Testis (tissue), 3 donors: ENCODE results near the gene EEIG1. TPM values are rescaled to one million over a fixed set of nuclear protein-coding genes. Genes with fewer than 3 reads are reported as not detected.

ENCODE experiments used
- DNase-seq: peaks from one replicate; pipeline ENCODE4 v3.0.0-alpha.2; 2019
- H3K27ac ChIP-seq, 2 donors: fragments of 200-600 bp; sonication (generic); one replicate each; pipeline ENCODE4 v1.5.1; 2019
- H3K27me3 ChIP-seq: fragments of 200-600 bp; sonication (generic); one replicate; pipeline ENCODE4 v1.5.1; 2019
- H3K36me3 ChIP-seq: fragments of 200-600 bp; sonication (generic); one replicate; pipeline ENCODE4 v1.5.1; 2017; ENCODE audit warnings: low read depth; ENCODE audit errors: missing control alignments
- H3K4me1 ChIP-seq: fragments of 200-600 bp; sonication (generic); one replicate; pipeline ENCODE4 v1.5.1; 2019
- H3K4me3 ChIP-seq, 2 donors: fragments of 200-600 bp; sonication (generic); one replicate each; pipeline ENCODE4 v1.5.1; 2017 to 2019
- H3K9me3 ChIP-seq: fragments of 200-600 bp; sonication (generic); one replicate; pipeline ENCODE4 v1.5.1; 2017
- POLR2A ChIP-seq: fragments of 450-650 bp; IDR thresholded peaks from one replicate; pipeline ENCODE4 v1.6.1; 2017; ENCODE audit warnings: antibody characterized with exemption, mild to moderate bottlenecking, moderate library complexity
- WGBS, 2 donors: methylation state at CpG; one replicate each; pipeline ENCODE4 v1.1.5; 2018; 5-methylcytosine and 5-hydroxymethylcytosine counted together
- intact Hi-C: fragments of 100-400 bp; cut with DNase I; formaldehyde crosslinking; loops from one replicate; pipeline ENCODE4 v1.15.1; 2023; ENCODE audit warnings: low total_unique reads
- polyA plus RNA-seq: library from polyadenylated mRNA; stranded (reverse); fragments of 350-450 nt; fragmentation: Illumina TruSeq; extraction: RNeasy Lipid Tissue Mini Kit (QIAGEN cat#74804); gene quantifications from one replicate; pipeline ENCODE4 v1.2.3, GENCODE V29; 2014; ENCODE audit warnings: low read depth, low replicate concordance; ENCODE audit not compliant: insufficient read depth
- total RNA-seq, 2 donors: library from RNA; depleted of rRNA; stranded (reverse); fragments of >200 nt; gene quantifications; one replicate each; pipeline ENCODE4 v1.2.3, GENCODE V29; 2016
- TF ChIP-seq, protein P1 (sequence below), 3 experiments: fragments of 450-650 bp in 2 of 3; fragments of 200-600 bp in 1 of 3; sonication (generic) in 1 of 3; IDR thresholded peaks; one replicate each; pipeline ENCODE4 v1.5.1; 2016 to 2019; ENCODE audit warnings: antibody characterized with exemption in 3 of 3, mild to moderate bottlenecking in 2 of 3, moderate library complexity in 1 of 3

Gene EEIG1
- total and polyA plus RNA-seq, 3 donors from 2014 or later: 75.7 to 129 (median 119) TPM

DNA sequence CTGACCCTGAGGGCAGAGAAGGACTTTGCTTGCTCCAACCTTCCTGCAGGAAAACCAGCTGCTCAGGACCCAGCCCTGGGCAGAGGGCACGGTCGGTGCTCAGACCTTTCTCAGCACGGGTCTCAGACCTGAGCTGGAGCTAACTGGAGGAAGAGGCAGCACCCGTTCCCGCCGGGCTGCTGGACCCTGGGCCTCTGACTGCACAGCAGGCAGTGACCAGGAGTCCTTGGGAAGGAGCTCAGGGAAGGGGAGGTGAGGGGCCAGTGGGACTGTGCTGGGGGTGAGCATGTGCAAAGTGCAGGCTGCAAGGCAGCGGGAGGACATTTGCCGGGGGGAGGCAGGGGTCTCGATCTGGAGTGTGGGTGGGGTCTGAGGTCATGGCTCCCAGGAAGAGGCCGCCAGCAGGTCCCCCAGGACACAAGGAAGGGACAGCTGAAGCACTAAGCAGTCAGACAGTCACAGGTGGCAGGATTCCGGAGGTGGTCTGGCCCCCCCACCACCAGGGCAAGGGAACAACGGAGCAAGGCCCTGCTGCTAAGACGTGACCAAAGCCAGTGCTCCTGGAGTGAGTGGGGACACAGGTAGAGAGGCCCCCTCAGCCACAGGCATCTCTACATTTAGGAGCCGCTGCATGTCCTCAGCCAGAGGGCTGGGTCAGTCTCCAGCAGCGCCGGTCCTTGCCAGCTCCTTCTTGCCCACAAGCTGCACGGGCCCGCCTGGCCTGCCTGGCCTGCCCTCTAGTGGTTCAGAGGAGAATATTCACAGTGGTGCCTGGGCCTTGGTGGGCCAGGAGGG, 38.4 kb downstream of the EEIG1 start:
- peaks cover 5% of the 10 kb centered on the region for H3K36me3 ChIP-seq
- no peak for TF ChIP-seq POLR2A
- TF ChIP-seq, protein P1, sequence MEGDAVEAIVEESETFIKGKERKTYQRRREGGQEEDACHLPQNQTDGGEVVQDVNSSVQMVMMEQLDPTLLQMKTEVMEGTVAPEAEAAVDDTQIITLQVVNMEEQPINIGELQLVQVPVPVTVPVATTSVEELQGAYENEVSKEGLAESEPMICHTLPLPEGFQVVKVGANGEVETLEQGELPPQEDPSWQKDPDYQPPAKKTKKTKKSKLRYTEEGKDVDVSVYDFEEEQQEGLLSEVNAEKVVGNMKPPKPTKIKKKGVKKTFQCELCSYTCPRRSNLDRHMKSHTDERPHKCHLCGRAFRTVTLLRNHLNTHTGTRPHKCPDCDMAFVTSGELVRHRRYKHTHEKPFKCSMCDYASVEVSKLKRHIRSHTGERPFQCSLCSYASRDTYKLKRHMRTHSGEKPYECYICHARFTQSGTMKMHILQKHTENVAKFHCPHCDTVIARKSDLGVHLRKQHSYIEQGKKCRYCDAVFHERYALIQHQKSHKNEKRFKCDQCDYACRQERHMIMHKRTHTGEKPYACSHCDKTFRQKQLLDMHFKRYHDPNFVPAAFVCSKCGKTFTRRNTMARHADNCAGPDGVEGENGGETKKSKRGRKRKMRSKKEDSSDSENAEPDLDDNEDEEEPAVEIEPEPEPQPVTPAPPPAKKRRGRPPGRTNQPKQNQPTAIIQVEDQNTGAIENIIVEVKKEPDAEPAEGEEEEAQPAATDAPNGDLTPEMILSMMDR (IDR thresholded peaks at IDR 0.05): peak; percentile 84 to 94 (median 90)
- H3K27ac ChIP-seq: peak overlapping the region; percentile 56 to 79
- WGBS, 2 donors: 42 to 56% methylated on average over 14 to 18 of the region's 18 CpGs
- H3K4me3 ChIP-seq: no peak overlapping the region
- H3K27me3 ChIP-seq: no peaks in the 10 kb centered on the region
- peak; percentile 86 for DNase-seq
- H3K9me3 ChIP-seq: no peaks in the 10 kb centered on the region
- intact Hi-C loops: loop anchor here (5.0 kb wide), 1 partner anchor 175 kb away; no protein-coding TSS in a partner anchor
- H3K4me1 ChIP-seq: peaks cover 48% of the 10 kb centered on the region

DNA sequence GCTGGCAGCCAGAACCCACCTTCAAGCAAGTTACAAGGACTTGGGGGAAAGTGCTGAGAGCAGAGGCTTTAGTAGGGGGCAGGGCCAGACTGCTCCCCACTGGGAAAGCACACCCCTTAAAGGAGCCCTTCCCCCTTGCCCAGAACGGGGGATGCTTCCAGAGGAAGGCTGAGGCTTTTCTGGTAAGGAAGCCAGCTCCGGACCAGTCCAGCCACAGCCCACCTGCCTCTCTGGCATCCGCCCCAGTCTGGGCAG, 38.9 kb downstream of the EEIG1 start:
- peaks cover 5% of the 10 kb centered on the region for H3K36me3 ChIP-seq
- H3K27ac ChIP-seq: peak overlapping the region; percentile 56 to 79
- H3K9me3 ChIP-seq: no peaks in the 10 kb centered on the region
- H3K4me1 ChIP-seq: peaks cover 49% of the 10 kb centered on the region
- 45 to 50% methylated on average over 1 to 3 of the region's 3 CpGs for WGBS, 2 donors
- intact Hi-C loops: loop anchor here (5.0 kb wide), 1 partner anchor 175 kb away; no protein-coding TSS in a partner anchor
- H3K27me3 ChIP-seq: no peaks in the 10 kb centered on the region
- TF ChIP-seq POLR2A: no peak
- TF ChIP-seq, protein P1 (IDR thresholded peaks at IDR 0.05): no peak
- H3K4me3 ChIP-seq: no peak overlapping the region
- DNase-seq: no peak

DNA sequence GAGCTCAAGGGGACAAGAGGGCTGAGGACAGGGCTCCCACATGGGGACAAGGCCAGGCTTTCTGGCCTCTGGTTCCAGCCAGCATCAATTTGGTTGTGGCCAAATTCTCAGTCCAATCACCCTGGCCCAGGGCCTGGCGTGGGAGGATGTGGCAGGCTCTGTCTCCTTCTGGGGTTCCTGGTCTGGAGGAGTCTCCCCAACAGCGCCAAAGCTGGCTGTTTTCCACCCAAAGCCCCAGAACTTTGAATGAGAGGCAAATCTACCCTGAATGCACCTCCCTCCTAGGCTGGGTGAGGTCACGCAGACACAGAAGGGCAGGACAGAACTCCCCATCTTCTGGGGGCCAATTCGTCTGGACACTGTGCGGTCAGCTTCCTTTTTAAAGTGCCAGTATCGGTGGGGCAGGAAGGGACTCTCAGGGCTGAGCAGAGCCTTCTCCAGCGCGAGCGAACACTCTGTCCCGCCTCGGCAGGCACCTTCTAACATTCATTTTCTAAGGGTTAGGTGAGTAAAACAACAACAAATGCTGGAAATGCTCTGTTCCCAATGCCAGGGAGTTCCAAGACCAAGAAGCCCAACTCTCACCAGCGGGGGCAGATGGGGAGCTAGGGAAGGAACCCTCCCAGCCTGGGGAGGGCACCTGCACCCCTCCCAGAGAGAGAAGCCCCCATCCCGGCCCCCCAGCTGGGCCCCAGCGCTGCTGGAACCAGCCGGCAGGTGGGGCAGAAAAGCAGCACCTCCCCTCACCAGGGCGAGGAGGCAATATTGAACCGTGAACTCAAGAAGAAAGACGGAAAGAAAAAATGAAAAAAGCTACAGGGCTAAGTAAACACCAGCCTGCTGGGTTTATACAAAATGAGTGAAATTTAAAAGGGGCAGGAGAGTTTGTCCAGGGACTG, 39.5 kb downstream of the EEIG1 start:
- intact Hi-C loops: loop anchor here (5.0 kb wide), 1 partner anchor 176 kb away; no protein-coding TSS in a partner anchor
- Histone ChIP-seq H3K36me3 (peaks cover 5% of the 10 kb centered on the region), H3K27ac (peak overlapping the region; percentile 56 to 79)

DNA sequence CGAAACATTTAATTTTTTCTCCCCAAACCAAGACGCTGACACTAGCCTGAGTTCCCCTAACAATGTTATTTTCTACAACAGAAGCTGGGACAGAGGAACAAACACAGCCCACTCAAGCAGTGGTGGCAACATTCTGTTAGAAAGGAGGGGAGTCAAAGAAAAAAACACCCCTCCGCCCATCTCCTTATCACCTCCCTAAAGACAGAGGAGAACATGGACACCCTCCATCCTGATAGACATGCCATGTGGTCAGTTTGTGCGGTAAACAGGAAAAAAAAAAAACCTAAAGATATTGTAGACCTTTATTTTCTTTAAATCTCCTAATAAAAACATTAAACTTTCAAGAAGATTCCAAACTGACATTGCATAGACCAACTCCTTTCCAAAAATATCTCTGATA, 40.2 kb downstream of the EEIG1 start:
- no peaks in the 10 kb centered on the region for H3K9me3 ChIP-seq
- TF ChIP-seq, protein P1 (IDR thresholded peaks at IDR 0.05): no peak
- TF ChIP-seq POLR2A: no peak
- H3K36me3 ChIP-seq: peaks cover 5% of the 10 kb centered on the region
- no peak for DNase-seq
- 43 to 48% methylated on average over 4 of the region's 4 CpGs for WGBS, 2 donors
- H3K27ac ChIP-seq: peak overlapping the region; percentile 56 to 79
- intact Hi-C loops: loop anchor here (5.0 kb wide), 1 partner anchor 177 kb away; no protein-coding TSS in a partner anchor
- peaks cover 42% of the 10 kb centered on the region for H3K4me1 ChIP-seq
- no peaks in the 10 kb centered on the region for H3K27me3 ChIP-seq
- H3K4me3 ChIP-seq: no peak overlapping the region

More for the DNA sequence above, 39.5 kb downstream of the EEIG1 start:
- TF ChIP-seq, protein P1 (IDR thresholded peaks at IDR 0.05): no peak
- no peak for TF ChIP-seq POLR2A
- no peaks in the 10 kb centered on the region for H3K27me3 ChIP-seq
- no peak for DNase-seq
- H3K4me1 ChIP-seq: peaks cover 46% of the 10 kb centered on the region
- WGBS, 2 donors: 38 to 41% methylated on average over 14 to 18 of the region's 18 CpGs
- H3K4me3 ChIP-seq: no peak overlapping the region
- no peaks in the 10 kb centered on the region for H3K9me3 ChIP-seq
